Heart left ventricle (tissue), 16 donors: Measurements from ENCODE around the gene TCF4. TPM values are rescaled to one million over a fixed set of nuclear protein-coding genes. Genes with fewer than 3 reads are reported as not detected.

ENCODE experiments used
- ATAC-seq, 4 donors: fragments of 200-7000 bp; cut with Tn5 transposase; one replicate each; pipeline ENCODE4 v1.9.1; 2020 to 2022; ENCODE audit warnings: moderate library complexity in 4 of 4, mild to moderate bottlenecking in 3 of 4, moderate number of reproducible peaks in 1 of 4
- DNase-seq, 5 donors: peaks; one replicate each; pipeline ENCODE4 v3.0.0-alpha.2; 2020
- H3K27ac ChIP-seq, 12 donors: fragments of 200-600 bp; sonication (generic) in 4 of 12; one replicate each; pipeline versions ENCODE4 v1.5.0 to v1.8.0; 2016 to 2022; ENCODE audit warnings: mild to moderate bottlenecking in 2 of 12
- H3K27me3 ChIP-seq, 9 donors: fragments of 200-600 bp; sonication (generic) in 2 of 9; one replicate each; pipeline versions ENCODE4 v1.5.1 to v1.8.0; 2016 to 2022; ENCODE audit warnings: mild to moderate bottlenecking in 3 of 9
- H3K36me3 ChIP-seq, 9 donors: fragments of 200-600 bp; sonication (generic) in 2 of 9; one replicate each; pipeline versions ENCODE4 v1.5.0 to v1.8.0; 2018 to 2022; ENCODE audit warnings: mild to moderate bottlenecking in 2 of 9
- H3K4me1 ChIP-seq, 12 donors: fragments of 200-600 bp; sonication (generic) in 4 of 12; one replicate each; pipeline versions ENCODE4 v1.5.0 to v1.8.0; 2016 to 2022; ENCODE audit warnings: mild to moderate bottlenecking in 3 of 12
- H3K4me3 ChIP-seq, 12 donors: fragments of 200-600 bp; sonication (generic) in 4 of 12; one replicate each; pipeline versions ENCODE4 v1.5.0 to v1.8.0; 2017 to 2022; ENCODE audit warnings: mild to moderate bottlenecking in 9 of 12, moderate library complexity in 4 of 12
- H3K9me3 ChIP-seq, 12 donors: fragments of 200-600 bp; sonication (generic) in 4 of 12; one replicate each; pipeline versions ENCODE4 v1.5.0 to v1.8.0; 2016 to 2022; ENCODE audit warnings: mild to moderate bottlenecking in 1 of 12
- CTCF ChIP-seq, 12 donors: fragments of 200-600 bp; sonication (generic) in 4 of 12; IDR thresholded peaks; one replicate each; pipeline versions ENCODE4 v1.5.0 to v1.8.0; 2018 to 2022; ENCODE audit warnings: antibody characterized with exemption in 12 of 12, mild to moderate bottlenecking in 5 of 12
- POLR2A ChIP-seq, 2 donors: fragments of 450-650 bp; IDR thresholded peaks; one replicate each; pipeline ENCODE4 v1.6.1; 2017; ENCODE audit warnings: antibody characterized with exemption in 2 of 2, mild to moderate bottlenecking in 2 of 2, moderate library complexity in 2 of 2
- whole genome bisulfite sequencing, 4 donors: extraction: QIAGEN DNeasy Blood & Tissue Kit in 2 of 4; methylation state at CpG; one replicate each; pipeline versions ENCODE4 v1.1.5 to v1.1.7; 2013 to 2018; 5-methylcytosine and 5-hydroxymethylcytosine counted together
- intact Hi-C, 10 donors: fragments of 100-400 bp; cut with DNase I; formaldehyde crosslinking; loops; one replicate each; pipeline versions ENCODE4 v1.11.1 to v1.14.2; 2022
- polyA plus RNA-seq, 2 donors: library from polyadenylated mRNA; stranded (reverse); fragments of 200-250 nt; gene quantifications; one replicate each; pipeline ENCODE4 v1.2.3, GENCODE V29; 2013
- total RNA-seq, 9 donors: library from RNA; depleted of rRNA in 2 of 9; stranded (reverse); fragments of >200 nt in 2 of 9; fragmentation: NEBNext Ultra II Directional in 3 of 9; extraction: Animal tissue kit (Norgen Biotek cat#: 25700) in 3 of 9; gene quantifications; one replicate each; pipeline versions ENCODE4 v1.1.0 to v1.2.4, GENCODE V29; 2016 to 2023
- donor health status: ischemic (EF 13 %, LVEDD 7.1; RV severe dilation, severe dysfunction).
- donor health status: healthy with polysubstance abuse.
- donor health status: DM: no; HTN: yes; CAD: no.
- donor health status: DM: no; HTN: no; CAD: no.
- donor health status: ischemic (EF 25% LVEDD 6.9; RV normal size, moderate dysfunction).
- donor health status: ischemic (EF 25% LVEDD 5.7; RV mildly dilated, moderate dysfunction).
- donor health status: healthy.
- donor health status: DM: yes; HTN: yes; CAD: no.
- donor health status: ischemic (EF 35%, LVEDD 5.7; RV mildly dilated, moderate dysfunction).
- donor health status: nonischemic (EF 11% LVEDD 7.7; RV severe dilation, severe dysfunction).
- donor health status: DM: yes; HTN: yes; CAD: no.
- donor health status: PGD.
- donor health status: ischemic (EF 29% LVEDD 5.4; RV normal size, mild dysfunction).
- donor health status: nonischemic (EF 23%, LVEDD 6.1; RV moderate dilation, normal function).

Gene TCF4
- total and polyA plus RNA-seq, 11 donors: 12.8 to 119 (median 71.5) TPM

GRCh38 chr18:55247032-55247431 is 341.0 kb downstream of the TCF4 start:
- Histone ChIP-seq H3K4me1 (peaks cover 7 to 89% (median 62%) of the 10 kb centered on the region in 12 donors), H3K4me3 (no peak overlapping the region), H3K27ac (peak overlapping the region in 10 of 12 donors; percentile 1 to 82 (median 52)), H3K27me3 (no peaks in the 10 kb centered on the region), H3K9me3 (no peaks in the 10 kb centered on the region), H3K36me3 (peaks cover 0 to 59% (median 12%) of the 10 kb centered on the region in 9 donors)
- ATAC-seq (no peak), DNase-seq (no peak)
- no peak for TF ChIP-seq POLR2A (IDR thresholded peaks at IDR 0.05)
- no peak for TF ChIP-seq CTCF (IDR thresholded peaks at IDR 0.05)
- WGBS, 4 donors: 59 to 73% (median 70%) methylated on average over 5 of the region's 5 CpGs
- intact Hi-C loops: loop anchor here in 2 of 10 donors (10.0 kb wide), 2 partner anchors 338 to 538 kb away; partner anchors contain the start of gene TCF4 (in 1 of the 2)

GRCh38 chr18:55246278-55246677 is 341.7 kb downstream of the TCF4 start:
- Histone ChIP-seq H3K27me3 (no peaks in the 10 kb centered on the region), H3K9me3 (no peaks in the 10 kb centered on the region), H3K4me1 (peaks cover 7 to 90% (median 64%) of the 10 kb centered on the region in 12 donors), H3K4me3 (no peak overlapping the region), H3K36me3 (peaks cover 0 to 64% (median 19%) of the 10 kb centered on the region in 9 donors), H3K27ac (peak overlapping the region in 10 of 12 donors; percentile 1 to 82 (median 68))
- intact Hi-C loops: loop anchor here in 2 of 10 donors (10.0 kb wide), 2 partner anchors 339 to 539 kb away; partner anchors contain the start of gene TCF4 (in 1 of the 2)
- no peak for DNase-seq
- no peak for TF ChIP-seq CTCF (IDR thresholded peaks at IDR 0.05)
- no peak for TF ChIP-seq POLR2A (IDR thresholded peaks at IDR 0.05)
- ATAC-seq: no peak

GRCh38 chr18:55245211-55245614 is 342.8 kb downstream of the TCF4 start:
- peak overlapping the region in 11 of 12 donors; percentile 49 to 82 (median 76) for H3K27ac ChIP-seq
- DNase-seq (peak in 1 of 5 donors; percentile 23), ATAC-seq (peak in 1 of 4 donors; percentile 39)
- H3K27me3 ChIP-seq: no peaks in the 10 kb centered on the region
- peaks cover 0 to 61% (median 18%) of the 10 kb centered on the region in 9 donors for H3K36me3 ChIP-seq
- TF ChIP-seq CTCF (IDR thresholded peaks at IDR 0.05) (no peak), POLR2A (IDR thresholded peaks at IDR 0.05) (no peak)
- peaks cover 11 to 90% (median 66%) of the 10 kb centered on the region in 12 donors for H3K4me1 ChIP-seq
- 47 to 64% (median 59%) methylated on average over 4 of the region's 4 CpGs for WGBS, 4 donors
- H3K9me3 ChIP-seq: no peaks in the 10 kb centered on the region
- intact Hi-C loops: loop anchor here in 2 of 10 donors (10.0 kb wide), 2 partner anchors 340 to 540 kb away; partner anchors contain the start of gene TCF4 (in 1 of the 2)
- H3K4me3 ChIP-seq: peak overlapping the region in 2 of 12 donors; percentile 10 to 11

- intact Hi-C loops: loop anchor here in 9 of 10 donors (5.0 to 10.0 kb wide), 6 partner anchors 78 to 540 kb away; partner anchors contain the start of gene TCF4 (in 1 of the 9)
- 44 to 55% (median 50%) methylated on average over 5 of the region's 5 CpGs for WGBS, 4 donors
- H3K9me3 ChIP-seq: no peaks in the 10 kb centered on the region
- peaks cover 0 to 56% (median 15%) of the 10 kb centered on the region in 9 donors for H3K36me3 ChIP-seq
- H3K27me3 ChIP-seq: no peaks in the 10 kb centered on the region
- peak in 3 of 4 donors; percentile 38 to 64 (median 46) for ATAC-seq
- peak overlapping the region; percentile 49 to 82 (median 76) for H3K27ac ChIP-seq
- DNase-seq: no peak
- peaks cover 12 to 96% (median 71%) of the 10 kb centered on the region in 12 donors for H3K4me1 ChIP-seq
- no peak for TF ChIP-seq POLR2A (IDR thresholded peaks at IDR 0.05)
- no peak for TF ChIP-seq CTCF (IDR thresholded peaks at IDR 0.05)
- H3K4me3 ChIP-seq: peak overlapping the region in 2 of 12 donors; percentile 10 to 11
Observed at GRCh38 chr18:55244546-55244945, 343.4 kb downstream of the TCF4 start.
